Hepatocyte (in vitro differentiated cells): ENCODE data around the gene ACSL5. TPM values are rescaled to one million over a fixed set of nuclear protein-coding genes. Genes with fewer than 3 reads are reported as not detected.

Source experiments
- DNase-seq: peaks from one replicate; pipeline ENCODE4 v3.0.0-alpha.2; 2016; ENCODE audit warnings: low spot score
- H2AFZ ChIP-seq: fragments of 200-600 bp; sonication (generic); 2 replicates; pipeline ENCODE4 v1.6.0; 2016; ENCODE audit warnings: antibody characterized with exemption, mild to moderate bottlenecking
- H3K27ac ChIP-seq: fragments of 200-600 bp; sonication (generic); 2 replicates; pipeline ENCODE4 v1.5.1; 2016; ENCODE audit warnings: mild to moderate bottlenecking
- H3K27me3 ChIP-seq: fragments of 200-600 bp; sonication (generic); 2 replicates; pipeline ENCODE4 v1.6.1; 2016
- H3K36me3 ChIP-seq: fragments of 200-600 bp; sonication (generic); replicated peaks from 2 replicates; pipeline ENCODE4 v1.5.1; 2016; ENCODE audit warnings: low read depth; ENCODE audit not compliant: insufficient read depth
- H3K4me1 ChIP-seq: fragments of 200-600 bp; sonication (generic); 2 replicates; pipeline ENCODE4 v1.5.1; 2016; ENCODE audit warnings: mild to moderate bottlenecking, moderate library complexity; ENCODE audit not compliant: insufficient read depth
- H3K4me2 ChIP-seq: fragments of 200-600 bp; sonication (generic); 2 replicates; pipeline ENCODE4 v1.6.0; 2016
- H3K4me3 ChIP-seq: fragments of 200-600 bp; sonication (generic); 2 replicates; pipeline ENCODE4 v1.5.1; 2016; ENCODE audit warnings: mild to moderate bottlenecking
- H3K79me2 ChIP-seq: fragments of 200-600 bp; sonication (generic); 2 replicates; pipeline ENCODE4 v1.6.0; 2017; ENCODE audit warnings: mild to moderate bottlenecking
- H3K9me2 ChIP-seq: fragments of 200-600 bp; sonication (generic); replicated peaks from 2 replicates; pipeline ENCODE4 v1.6.0; 2017; ENCODE audit warnings: mild to moderate bottlenecking; ENCODE audit not compliant: insufficient read depth
- H3K9me3 ChIP-seq: fragments of 200-600 bp; sonication (generic); 2 replicates; pipeline ENCODE4 v1.5.1; 2016; ENCODE audit warnings: low read depth, mild to moderate bottlenecking
- H4K20me1 ChIP-seq: fragments of 200-600 bp; sonication (generic); 2 replicates; pipeline ENCODE4 v1.6.0; 2016; ENCODE audit warnings: mild to moderate bottlenecking; ENCODE audit not compliant: insufficient read depth, poor library complexity, severe bottlenecking
- CTCF ChIP-seq: fragments of 200-600 bp; sonication (generic); IDR thresholded peaks from 2 replicates; pipeline ENCODE4 v1.5.1; 2016; ENCODE audit warnings: antibody characterized with exemption, mild to moderate bottlenecking; ENCODE audit not compliant: poor library complexity
- EZH2 ChIP-seq: fragments of 200-600 bp; sonication (generic); IDR thresholded peaks from 2 replicates; pipeline ENCODE4 v1.6.1; 2016; ENCODE audit warnings: antibody characterized with exemption, mild to moderate bottlenecking, borderline replicate concordance
- EZH2phosphoT487 ChIP-seq: fragments of 200-600 bp; sonication (generic); IDR thresholded peaks from one replicate; pipeline ENCODE4 v1.6.1; 2018; ENCODE audit warnings: antibody characterized with exemption, mild to moderate bottlenecking, low read depth, moderate library complexity; ENCODE audit not compliant: unreplicated experiment, severe bottlenecking
- WGBS: methylation state at CpG from one replicate; pipeline ENCODE4 v1.1.6; 2016; ENCODE audit warnings: low lambda C conversion rate; ENCODE audit errors: missing lambda C conversion rate; 5-methylcytosine and 5-hydroxymethylcytosine counted together
- polyA plus RNA-seq: library from polyadenylated mRNA; unstranded; fragments of >200 nt; fragmentation: Nextera tagmentation; extraction: Ambion mirVana; gene quantifications from 2 replicates; pipeline ENCODE4 v1.2.1, GENCODE V29; 2016
- total RNA-seq: library from RNA; depleted of rRNA; stranded (reverse); fragments of >200 nt; gene quantifications from 2 replicates; pipeline ENCODE4 v1.2.3, GENCODE V29; 2014

Gene ACSL5
- total and polyA plus RNA-seq, 2 experiments from 2014 or later, result 22.7 to 40.2 TPM

GRCh38 chr10:112389271-112389822 is 15.4 kb downstream of the ACSL5 start:
- 51% methylated on average over 6 of the region's 6 CpGs for WGBS
- Histone ChIP-seq H3K4me2 (no peak overlapping the region), H3K27ac (peak overlapping the region; percentile 84), H3K9me2 (no peaks in the 10 kb centered on the region), H3K79me2 (no peaks in the 10 kb centered on the region), H3K4me3 (no peak overlapping the region), H3K36me3 (no peaks in the 10 kb centered on the region), H2AFZ (no peak overlapping the region), H3K27me3 (no peaks in the 10 kb centered on the region), H4K20me1 (no peaks in the 10 kb centered on the region), H3K9me3 (no peaks in the 10 kb centered on the region), H3K4me1 (peaks cover 7% of the 10 kb centered on the region)
- peak; percentile 35 for DNase-seq
- TF ChIP-seq EZH2 (no peak), CTCF (no peak), EZH2phosphoT487 (no peak)

GRCh38 chr10:112390125-112390703 is 16.3 kb downstream of the ACSL5 start:
- Histone ChIP-seq H3K9me3 (no peaks in the 10 kb centered on the region), H3K4me3 (no peak overlapping the region), H3K79me2 (no peaks in the 10 kb centered on the region), H3K4me2 (no peak overlapping the region), H3K27me3 (no peaks in the 10 kb centered on the region), H4K20me1 (no peaks in the 10 kb centered on the region), H3K27ac (peak overlapping the region; percentile 84), H3K36me3 (no peaks in the 10 kb centered on the region), H3K4me1 (peaks cover 12% of the 10 kb centered on the region), H2AFZ (no peak overlapping the region), H3K9me2 (no peaks in the 10 kb centered on the region)
- TF ChIP-seq EZH2 (no peak), CTCF (no peak), EZH2phosphoT487 (no peak)
- no peak for DNase-seq
- WGBS, result 96% methylated on average over 3 of the region's 3 CpGs

GRCh38 chr10:112393341-112393740 is 19.4 kb downstream of the ACSL5 start:
- Histone ChIP-seq H3K79me2 (no peaks in the 10 kb centered on the region), H4K20me1 (no peaks in the 10 kb centered on the region), H3K4me2 (no peak overlapping the region), H3K4me1 (peaks cover 16% of the 10 kb centered on the region), H3K4me3 (no peak overlapping the region), H3K36me3 (no peaks in the 10 kb centered on the region), H3K9me2 (no peaks in the 10 kb centered on the region), H2AFZ (no peak overlapping the region), H3K27me3 (no peaks in the 10 kb centered on the region), H3K27ac (peak overlapping the region; percentile 3), H3K9me3 (no peaks in the 10 kb centered on the region)
- no peak for DNase-seq
- no peak for TF ChIP-seq EZH2phosphoT487
- TF ChIP-seq EZH2, result no peak
- no peak for TF ChIP-seq CTCF
- 84% methylated on average over 1 of the region's 1 CpG for WGBS
